GM21367 (cell line): ENCODE data around the gene EXTL1.
"Not testable (repeated sequence)": the region's sequence is repeated elsewhere in the genome, so short reads cannot be mapped to it uniquely, and the experiment has no call there.

Source experiments
- ATAC-seq: cut with Tn5 transposase; IDR thresholded peaks from one replicate; pipeline ENCODE4 v1.9.1; 2021; ENCODE audit not compliant: unreplicated experiment

The EXTL1 gene

GRCh38 chr1:26021647-26022403 is at the start of gene EXTL1:
Gene EXTL1, plus strand, starts transcription at chr1:26021775. Its CDS starts 872 bp downstream, at chr1:26022647.
- no peak for ATAC-seq

- ATAC-seq, result no peak
Observed at GRCh38 chr1:25971811-25972180, 49.8 kb upstream of the EXTL1 start.

GRCh38 chr1:25973610-25974321 is 47.8 kb upstream of the EXTL1 start:
- no peak for ATAC-seq

GRCh38 chr1:25977801-25978200 is 43.8 kb upstream of the EXTL1 start:
- no peak for ATAC-seq

GRCh38 chr1:25978403-25978802 is 43.2 kb upstream of the EXTL1 start:
- ATAC-seq, result no peak

GRCh38 chr1:25979210-25979609 is 42.4 kb upstream of the EXTL1 start:
- no peak for ATAC-seq

- no peak for ATAC-seq
Observed at GRCh38 chr1:25985171-25985570, 36.4 kb upstream of the EXTL1 start.

GRCh38 chr1:25985670-25986069 is 35.9 kb upstream of the EXTL1 start:
- ATAC-seq, result no peak

GRCh38 chr1:25986773-25987172 is 34.8 kb upstream of the EXTL1 start:
- ATAC-seq, result not testable (repeated sequence)

- no peak for ATAC-seq
Observed at GRCh38 chr1:25987951-25988350, 33.6 kb upstream of the EXTL1 start.

GRCh38 chr1:25989440-25990234 is 31.9 kb upstream of the EXTL1 start:
- ATAC-seq, result no peak

- no peak for ATAC-seq
Observed at GRCh38 chr1:25990251-25990650, 31.3 kb upstream of the EXTL1 start.

GRCh38 chr1:25990702-25991395 is 30.7 kb upstream of the EXTL1 start:
- ATAC-seq, result no peak

- no peak for ATAC-seq
Observed at GRCh38 chr1:25991937-25992688, 29.5 kb upstream of the EXTL1 start.

GRCh38 chr1:25992689-25993171 is 28.8 kb upstream of the EXTL1 start:
- ATAC-seq, result no peak

GRCh38 chr1:25993197-25993951 is 28.2 kb upstream of the EXTL1 start:
- no peak for ATAC-seq

GRCh38 chr1:25994402-25995150 is 27.0 kb upstream of the EXTL1 start:
- ATAC-seq, result no peak

GRCh38 chr1:25996966-25997827 is 24.4 kb upstream of the EXTL1 start:
- peak; percentile 0 for ATAC-seq
